A673 (cell line): ENCODE data around the gene CPAMD8. TPM values are rescaled to one million over a fixed set of nuclear protein-coding genes. Genes with fewer than 3 reads are reported as not detected.

Experiments used
- BruUV-seq: library from RNA; stranded (reverse); fragments of 400-500 nt; replicated peaks from 2 replicates; lab custom pipeline; 2021; lab: Mats Ljungman, UMichigan
- CTCF ChIA-PET: fragments of 300-600 bp; sonication (Branson Sonifier 250); formaldehyde crosslinking; loops from one replicate; lab custom pipeline; 2022; ENCODE audit warnings: antibody characterized with exemption; lab: Charles Lee
- POLR2A ChIA-PET: fragments of 300-600 bp; sonication (Branson Sonifier 250); formaldehyde crosslinking; loops from one replicate; lab custom pipeline; 2022; ENCODE audit warnings: antibody characterized with exemption; ENCODE audit not compliant: low non-redundant PET; lab: Charles Lee
- DNase-seq: peaks from one replicate; pipeline ENCODE4 v3.0.0-alpha.2; 2015; ENCODE audit warnings: low spot score
- H3K27ac ChIP-seq: fragments of 200-600 bp; sonication (generic); 2 replicates; pipeline ENCODE4 v1.5.1; 2016; ENCODE audit warnings: mixed run types, low read depth, mild to moderate bottlenecking, mixed read lengths, antibody characterized with exemption, low read length; ENCODE audit not compliant: poor library complexity, severe bottlenecking
- H3K27me3 ChIP-seq: fragments of 200-600 bp; sonication (generic); replicated peaks from 2 replicates; pipeline ENCODE4 v1.6.1; 2017; ENCODE audit warnings: mixed run types, low read depth, mild to moderate bottlenecking, mixed read lengths, antibody characterized with exemption, low read length; ENCODE audit not compliant: insufficient read depth, poor library complexity
- H3K36me3 ChIP-seq: fragments of 200-600 bp; sonication (generic); 2 replicates; pipeline ENCODE4 v1.6.1; 2016; ENCODE audit warnings: mixed run types, mild to moderate bottlenecking, mixed read lengths, antibody characterized with exemption, low read length; ENCODE audit not compliant: insufficient read depth, poor library complexity, severe bottlenecking
- H3K4me1 ChIP-seq: fragments of 200-600 bp; sonication (generic); 2 replicates; pipeline ENCODE4 v1.6.1; 2017; ENCODE audit warnings: mixed run types, mild to moderate bottlenecking, mixed read lengths, antibody characterized with exemption, low read length; ENCODE audit not compliant: insufficient read depth, poor library complexity, severe bottlenecking
- H3K4me3 ChIP-seq: fragments of 200-600 bp; sonication (generic); 2 replicates; pipeline ENCODE4 v1.5.1; 2016; ENCODE audit warnings: low read depth, mixed run types, mild to moderate bottlenecking, mixed read lengths, low read length; ENCODE audit not compliant: poor library complexity, severe bottlenecking
- H3K9me3 ChIP-seq: fragments of 200-600 bp; sonication (generic); 2 replicates; pipeline ENCODE4 v1.6.1; 2016; ENCODE audit warnings: mixed run types, low read depth, mild to moderate bottlenecking, mixed read lengths, antibody characterized with exemption, low read length; ENCODE audit not compliant: poor library complexity, severe bottlenecking
- CTCF ChIP-seq: fragments of 300-800, 200-600 bp; sonication (generic); conservative IDR thresholded peaks from 2 replicates; pipeline ENCODE4 v1.5.1; 2017; ENCODE audit warnings: low read depth, mild to moderate bottlenecking, antibody characterized with exemption, low read length, moderate library complexity, mixed read lengths
- EZH2 ChIP-seq: fragments of 200-600 bp; sonication (generic); IDR thresholded peaks from 2 replicates; pipeline ENCODE4 v1.6.1; 2017; ENCODE audit warnings: borderline replicate concordance, low read depth, mild to moderate bottlenecking, mixed read lengths, antibody characterized with exemption, low read length; ENCODE audit not compliant: poor library complexity, severe bottlenecking
- intact Hi-C: fragments of 100-400 bp; cut with micrococcal nuclease; formaldehyde crosslinking; loops from one replicate; pipeline ENCODE4 v1.10.0; 2022; ENCODE audit not compliant: unreplicated experiment
- total RNA-seq: library from RNA; stranded (reverse); gene quantifications from 2 replicates; pipeline ENCODE4 v1.2.3, GENCODE V29; 2021

CPAMD8 gene
- total RNA-seq, 1 experiment from 2014 or later, result 0.82 TPM

- no peak for DNase-seq
- H3K9me3 ChIP-seq, result no peaks in the 10 kb centered on the region
- H3K36me3 ChIP-seq, result peaks cover 84% of the 10 kb centered on the region
- CTCF ChIA-PET, result no interaction called here
- POLR2A ChIA-PET, result no interaction called here
- H3K4me3 ChIP-seq, result no peak overlapping the region
- no peaks in the 10 kb centered on the region for H3K4me1 ChIP-seq
- no peak overlapping the region for H3K27ac ChIP-seq
- TF ChIP-seq CTCF, result no peak
- no peak for TF ChIP-seq EZH2
- no TSS peak for BruUV-seq
- intact Hi-C loops, result no loop called here
- no peaks in the 10 kb centered on the region for H3K27me3 ChIP-seq
These were observed 179.7 kb downstream of the CPAMD8 start for GRCh38 chr19:16846901-16847300.

Other genes starting within 250 kb of the CPAMD8 start
- gene SIN3B, start 197.4 kb downstream of the CPAMD8 start, total RNA-seq, result 76.7 and 80.0 TPM in 2 replicates
- not detected in 2 replicates for gene F2RL3, start 137.8 kb downstream of the CPAMD8 start, total RNA-seq
- gene HAUS8, start 48.6 kb upstream of the CPAMD8 start, total RNA-seq, result 66.4 and 68.1 TPM in 2 replicates
- 85.2 and 85.4 TPM in 2 replicates for gene MYO9B, start 49.0 kb upstream of the CPAMD8 start, total RNA-seq
- 32.1 and 33.2 TPM in 2 replicates for gene USE1, start 188.5 kb upstream of the CPAMD8 start, total RNA-seq
- 8.2 and 14.8 TPM in 2 replicates for gene OCEL1, start 199.4 kb upstream of the CPAMD8 start, total RNA-seq
- gene NR2F6, start 219.1 kb upstream of the CPAMD8 start, total RNA-seq, result 26.3 and 32.9 TPM in 2 replicates
- 0.61 TPM in 1 of 2 replicates, not detected in the other for gene USHBP1, start 237.9 kb upstream of the CPAMD8 start, total RNA-seq
- gene BABAM1, start 240.6 kb upstream of the CPAMD8 start, total RNA-seq, result 136 and 147 TPM in 2 replicates